ENCODE measurements around the gene SLC44A5. TPM values are rescaled to one million over a fixed set of nuclear protein-coding genes. Genes with fewer than 3 reads are reported as not detected.
"Not testable (repeated sequence)": the region's sequence is repeated elsewhere in the genome, so short reads cannot be mapped to it uniquely, and the experiment has no call there.

Gene SLC44A5
- total RNA-seq, 1 donor from 2014 or later, result 0.27 TPM

GRCh38 chr1:75531570-75531969 is 79.3 kb downstream of the SLC44A5 start:
- ATAC-seq, result no peak
- no peak for DNase-seq
- intact Hi-C loops (cut with micrococcal nuclease), result no loop called here

- no peak for ATAC-seq
- no peak for DNase-seq
- intact Hi-C loops (cut with micrococcal nuclease), result no loop called here
Observed at GRCh38 chr1:75529488-75529887, 81.4 kb downstream of the SLC44A5 start.

- ATAC-seq (no peak), DNase-seq (no peak)
- intact Hi-C loops (cut with micrococcal nuclease), result no loop called here
Observed at GRCh38 chr1:75528001-75528400, 82.9 kb downstream of the SLC44A5 start.

GRCh38 chr1:75522389-75522788 is 88.5 kb downstream of the SLC44A5 start:
- DNase-seq, result no peak
- no peak for ATAC-seq
- intact Hi-C loops (cut with micrococcal nuclease), result no loop called here

GRCh38 chr1:75521658-75522057 is 89.3 kb downstream of the SLC44A5 start:
- no peak for DNase-seq
- intact Hi-C loops (cut with micrococcal nuclease), result no loop called here
- ATAC-seq, result no peak

- no peak for ATAC-seq
- DNase-seq, result no peak
Observed at GRCh38 chr1:75520862-75521475, 89.9 kb downstream of the SLC44A5 start.

GRCh38 chr1:75519651-75520427 is 91.1 kb downstream of the SLC44A5 start:
- no peak for ATAC-seq
- intact Hi-C loops (cut with micrococcal nuclease), result no loop called here
- no peak for DNase-seq

More at GRCh38 chr1:75520862-75521475, 89.9 kb downstream of the SLC44A5 start:
- intact Hi-C loops (cut with micrococcal nuclease), result no loop called here

- ATAC-seq (no peak), DNase-seq (no peak)
- intact Hi-C loops (cut with micrococcal nuclease), result no loop called here
Observed at GRCh38 chr1:75518686-75519085, 92.2 kb downstream of the SLC44A5 start.

GRCh38 chr1:75514270-75514669 is 96.6 kb downstream of the SLC44A5 start:
- intact Hi-C loops (cut with micrococcal nuclease), result no loop called here
- ATAC-seq, result no peak

GRCh38 chr1:75506976-75507375 is 103.9 kb downstream of the SLC44A5 start:
- no peak for ATAC-seq
- intact Hi-C loops (cut with micrococcal nuclease), result no loop called here

More at GRCh38 chr1:75514270-75514669, 96.6 kb downstream of the SLC44A5 start:
- DNase-seq, result no peak

GRCh38 chr1:75503221-75503974 is 107.5 kb downstream of the SLC44A5 start:
- DNase-seq (no peak), ATAC-seq (no peak)
- intact Hi-C loops (cut with micrococcal nuclease), result no loop called here

More at GRCh38 chr1:75506976-75507375, 103.9 kb downstream of the SLC44A5 start:
- DNase-seq, result no peak

- DNase-seq, result no peak
- ATAC-seq, result no peak
- intact Hi-C loops (cut with micrococcal nuclease), result no loop called here
Observed at GRCh38 chr1:75502776-75503175, 108.1 kb downstream of the SLC44A5 start.

GRCh38 chr1:75501577-75502295 is 109.2 kb downstream of the SLC44A5 start:
- DNase-seq (no peak), ATAC-seq (no peak)
- intact Hi-C loops (cut with micrococcal nuclease), result no loop called here

- intact Hi-C loops (cut with micrococcal nuclease), result no loop called here
- ATAC-seq, result no peak
- DNase-seq, result no peak
Observed at GRCh38 chr1:75492011-75492410, 118.9 kb downstream of the SLC44A5 start.

GRCh38 chr1:75487399-75487798 is 123.5 kb downstream of the SLC44A5 start:
- no peak for DNase-seq
- intact Hi-C loops (cut with micrococcal nuclease), result no loop called here
- no peak for ATAC-seq

GRCh38 chr1:75484789-75485188 is 126.1 kb downstream of the SLC44A5 start:
- intact Hi-C loops (cut with micrococcal nuclease), result no loop called here
- no peak for DNase-seq
- ATAC-seq, result no peak

- DNase-seq (no peak), ATAC-seq (no peak)
- intact Hi-C loops (cut with micrococcal nuclease), result no loop called here
Observed at GRCh38 chr1:75482951-75483350, 128.0 kb downstream of the SLC44A5 start.

- intact Hi-C loops (cut with micrococcal nuclease); ATAC-seq; DNase-seq: not testable (repeated sequence)
Observed at GRCh38 chr1:75476486-75476885, 134.4 kb downstream of the SLC44A5 start.

GRCh38 chr1:75475696-75476095 is 135.2 kb downstream of the SLC44A5 start:
- DNase-seq (no peak), ATAC-seq (no peak)
- intact Hi-C loops (cut with micrococcal nuclease), result no loop called here

All from left ventricle myocardium superior (tissue), 1 donor.